Measurements from ENCODE around the gene PTGES3L. TPM values are rescaled to one million over a fixed set of nuclear protein-coding genes. Genes with fewer than 3 reads are reported as not detected.
A peak's percentile ranks its signal among the peaks of the same experiment; 100 is the strongest.

The PTGES3L gene
- total RNA-seq (2021; ENCODE audit: unreplicated experiment) (0.74 TPM), Bru-seq, nascent RNA (percentile 36 among the genes with signal in this experiment), BruChase-seq, experiment 1, labeled RNA remaining after a 2-hour chase (percentile 34 among the genes with signal in this experiment), BruChase-seq, experiment 2, labeled RNA remaining after a 6-hour chase (percentile 36 among the genes with signal in this experiment)
- not detected for polyA plus RNA-seq (2012; ENCODE audit: insufficient read length)
- long read RNA-seq = 0 reads

GRCh38 chr17:42979511-42980273, at the start of gene PTGES3L:
Gene PTGES3L (minus strand): TSS chr17:42980080. CDS start chr17:42980053, 27 bp downstream.
- BruUV-seq (replicated peaks) = no TSS peak
- Histone ChIP-seq H3K27me3 (ENCODE audit: control insufficient read depth, insufficient read depth, low read length) (no peaks in the 10 kb centered on the region), H3K9me3 (ENCODE audit: control insufficient read depth, insufficient read depth, low read depth, low read length) (no peaks in the 10 kb centered on the region), H3K27ac (ENCODE audit: low read length) (peak within 1 kb of the TSS; percentile 76), H3K36me3 (ENCODE audit: control insufficient read depth, insufficient read depth, low read length) (no peaks in the 10 kb centered on the region; the same call in 1 of the 2 replicates), H3K4me3 (ENCODE audit: low read depth in 2 of 2, low read length in 2 of 2) (peak within 1 kb of the TSS; percentile 68 to 78), H3K4me1 (ENCODE audit: control insufficient read depth, insufficient read depth, low read length) (peaks cover 14% of the 10 kb centered on the region; the same call in 1 of the 2 replicates)
- ATAC-seq = peak; percentile 55
- ChIA-PET POLR2A (interaction anchor here (1.0 kb wide), 1 partner anchor 19 kb away, joined by 4 read pairs; the partner anchor contains the start of gene RPL27), CTCF (no interaction called here)
- intact Hi-C loops (cut with micrococcal nuclease; ENCODE audit: unreplicated experiment) = no loop called here
- no peak for TF ChIP-seq CTCF (IDR thresholded peaks at IDR 0.05)
- no peak for TF ChIP-seq TCF7L2 (IDR thresholded peaks at IDR 0.05; ENCODE audit: low read depth, low read length)
- TF ChIP-seq SIN3A (IDR thresholded peaks at IDR 0.05; ENCODE audit: borderline replicate concordance, insufficient read depth, low read depth, low read length) = no peak
- no peak for TF ChIP-seq POLR2AphosphoS5 (IDR thresholded peaks at IDR 0.05; ENCODE audit: low read depth, low read length)
- no peak for TF ChIP-seq REST (IDR thresholded peaks at IDR 0.05; ENCODE audit: insufficient read depth in 1 of 2, low read depth in 2 of 2, low read length in 1 of 2)
- in situ Hi-C loops (cut with HindIII; ENCODE audit: low pct_unique_long_range_greater_than_20kb, low sequenced_read_pairs) = no loop called here
- DNase-seq (ENCODE audit: low read depth, low spot score) = no peak

GRCh38 chr17:43028221-43028861, 48.5 kb upstream of the PTGES3L start:
- no peaks in the 10 kb centered on the region for H3K9me3 ChIP-seq (ENCODE audit: control insufficient read depth, insufficient read depth, low read depth, low read length)
- intact Hi-C loops (cut with micrococcal nuclease; ENCODE audit: unreplicated experiment) (no loop called here), in situ Hi-C loops (cut with HindIII; ENCODE audit: low pct_unique_long_range_greater_than_20kb, low sequenced_read_pairs) (no loop called here)
- no peak for ATAC-seq
- no peaks in the 10 kb centered on the region for H3K4me1 ChIP-seq (ENCODE audit: control insufficient read depth, insufficient read depth, low read length)
- no peaks in the 10 kb centered on the region for H3K27me3 ChIP-seq (ENCODE audit: control insufficient read depth, insufficient read depth, low read length)
- no TSS peak for BruUV-seq (replicated peaks)
- TF ChIP-seq CTCF (IDR thresholded peaks at IDR 0.05) (no peak), REST (IDR thresholded peaks at IDR 0.05; ENCODE audit: insufficient read depth in 1 of 2, low read depth in 2 of 2, low read length in 1 of 2) (no peak), POLR2AphosphoS5 (IDR thresholded peaks at IDR 0.05; ENCODE audit: low read depth, low read length) (no peak), SIN3A (IDR thresholded peaks at IDR 0.05; ENCODE audit: borderline replicate concordance, insufficient read depth, low read depth, low read length) (no peak), TCF7L2 (IDR thresholded peaks at IDR 0.05; ENCODE audit: low read depth, low read length) (no peak)
- POLR2A ChIA-PET = no interaction called here
- H3K36me3 ChIP-seq (ENCODE audit: control insufficient read depth, insufficient read depth, low read length) = no peaks in the 10 kb centered on the region
- CTCF ChIA-PET = no interaction called here
- no peak for DNase-seq (ENCODE audit: low read depth, low spot score)
- no peak overlapping the region for H3K27ac ChIP-seq (ENCODE audit: low read length)
- no peak overlapping the region for H3K4me3 ChIP-seq (ENCODE audit: low read depth in 2 of 2, low read length in 2 of 2)
